HG03108 (cell line): ENCODE results near the gene RPL29.

Source experiments
- ATAC-seq: cut with Tn5 transposase; IDR thresholded peaks from one replicate; pipeline ENCODE4 v1.9.1; 2021; ENCODE audit warnings: moderate library complexity; ENCODE audit not compliant: unreplicated experiment

Gene RPL29

GRCh38 chr3:52026041-52026440 is 30.3 kb upstream of the RPL29 start:
- no peak for ATAC-seq

- no peak for ATAC-seq
Observed at GRCh38 chr3:52025453-52025852, 29.8 kb upstream of the RPL29 start.

- no peak for ATAC-seq
Observed at GRCh38 chr3:52024765-52025452, 29.2 kb upstream of the RPL29 start.

GRCh38 chr3:52023860-52024764 is 28.4 kb upstream of the RPL29 start:
- peak; percentile 72 for ATAC-seq

GRCh38 chr3:52023101-52023770 is 27.5 kb upstream of the RPL29 start:
- ATAC-seq: no peak

- ATAC-seq: no peak
Observed at GRCh38 chr3:52022323-52023100, 26.8 kb upstream of the RPL29 start.

GRCh38 chr3:52021489-52022268 is 26.0 kb upstream of the RPL29 start:
- ATAC-seq: no peak

- ATAC-seq: no peak
Observed at GRCh38 chr3:52020796-52021195, 25.1 kb upstream of the RPL29 start.

GRCh38 chr3:52019352-52020080 is 23.8 kb upstream of the RPL29 start:
- no peak for ATAC-seq

- no peak for ATAC-seq
Observed at GRCh38 chr3:52018319-52019000, 22.8 kb upstream of the RPL29 start.

GRCh38 chr3:52017586-52017985 is 21.9 kb upstream of the RPL29 start:
- no peak for ATAC-seq

GRCh38 chr3:52015438-52016228 is 19.9 kb upstream of the RPL29 start:
- no peak for ATAC-seq

GRCh38 chr3:52014613-52015012 is 18.9 kb upstream of the RPL29 start:
- ATAC-seq: no peak

GRCh38 chr3:52013802-52014598 is 18.3 kb upstream of the RPL29 start:
- no peak for ATAC-seq

- ATAC-seq: no peak
Observed at GRCh38 chr3:52012699-52013098, 17.0 kb upstream of the RPL29 start.

- no peak for ATAC-seq
Observed at GRCh38 chr3:52010431-52010830, 14.7 kb upstream of the RPL29 start.

GRCh38 chr3:52007291-52007690 is 11.6 kb upstream of the RPL29 start:
- ATAC-seq: no peak
